OCI-LY3 (cell line): ENCODE measurements around the gene TRPM5.

Experiments used
- H2AFZ ChIP-seq: fragments of 200-600, 300-600 bp; shearing (Covaris generic); 2 replicates; pipeline ENCODE4 v1.6.0; 2014; ENCODE audit warnings: antibody characterized with exemption, low read depth, low read length
- H3K27ac ChIP-seq: fragments of 200-600, 300-600 bp; sonication (generic); 2 replicates; pipeline ENCODE4 v1.5.1; 2014; ENCODE audit warnings: mild to moderate bottlenecking, low read length, moderate library complexity, mixed read lengths
- H3K27me3 ChIP-seq: fragments of 200-600, 300-600 bp; sonication (generic); 2 replicates; pipeline ENCODE4 v1.6.1; 2014; ENCODE audit warnings: low read depth, low read length, mixed read lengths
- H3K36me3 ChIP-seq: fragments of 200-600, 300-600 bp; sonication (generic); replicated peaks from 2 replicates; pipeline ENCODE3; 2014; ENCODE audit warnings: low read depth, low read length, mixed read lengths
- H3K4me1 ChIP-seq: fragments of 300-600, 200-600 bp; sonication (generic); 2 replicates; pipeline ENCODE4 v1.6.1; 2014; ENCODE audit warnings: low read length, mixed read lengths
- H3K4me2 ChIP-seq: fragments of 200-600, 300-600 bp; sonication (generic); 2 replicates; pipeline ENCODE4 v1.6.1; 2014; ENCODE audit warnings: low read length, mixed read lengths
- H3K4me3 ChIP-seq: fragments of 300-600, 200-600 bp; sonication (generic); 2 replicates; pipeline ENCODE4 v1.5.1; 2014; ENCODE audit warnings: antibody characterized with exemption, mild to moderate bottlenecking, low read length, moderate library complexity
- H3K79me2 ChIP-seq: fragments of 300-600, 200-600 bp; shearing (Covaris generic); 2 replicates; pipeline ENCODE4 v1.6.1; 2014; ENCODE audit warnings: mild to moderate bottlenecking, low read length, mixed read lengths
- H3K9ac ChIP-seq: fragments of 300-600, 200-600 bp; shearing (Covaris generic); 2 replicates; pipeline ENCODE4 v1.6.0; 2014; ENCODE audit warnings: mild to moderate bottlenecking, low read length, moderate library complexity
- H3K9me3 ChIP-seq: fragments of 200-600, 300-600 bp; shearing (Covaris generic); 2 replicates; pipeline ENCODE4 v1.6.1; 2014; ENCODE audit warnings: low read length, mixed read lengths; ENCODE audit not compliant: insufficient read depth
- H4K20me1 ChIP-seq: fragments of 200-600, 300-600 bp; sonication (generic); 2 replicates; pipeline ENCODE4 v1.6.1; 2016; ENCODE audit warnings: low read length, mixed read lengths; ENCODE audit not compliant: insufficient read depth
- EZH2phosphoT487 ChIP-seq: fragments of 200-600 bp; shearing (Covaris generic); IDR thresholded peaks from 2 replicates; pipeline ENCODE4 v1.6.1; 2018; ENCODE audit warnings: antibody characterized with exemption, mixed run types, low read depth
- TF ChIP-seq, protein P1 (sequence below): fragments of 200-600, 300-600 bp; sonication (generic); IDR thresholded peaks from 2 replicates; pipeline ENCODE4 v1.5.1; 2014; ENCODE audit warnings: antibody characterized with exemption, low read length, low read depth

The TRPM5 gene

DNA sequence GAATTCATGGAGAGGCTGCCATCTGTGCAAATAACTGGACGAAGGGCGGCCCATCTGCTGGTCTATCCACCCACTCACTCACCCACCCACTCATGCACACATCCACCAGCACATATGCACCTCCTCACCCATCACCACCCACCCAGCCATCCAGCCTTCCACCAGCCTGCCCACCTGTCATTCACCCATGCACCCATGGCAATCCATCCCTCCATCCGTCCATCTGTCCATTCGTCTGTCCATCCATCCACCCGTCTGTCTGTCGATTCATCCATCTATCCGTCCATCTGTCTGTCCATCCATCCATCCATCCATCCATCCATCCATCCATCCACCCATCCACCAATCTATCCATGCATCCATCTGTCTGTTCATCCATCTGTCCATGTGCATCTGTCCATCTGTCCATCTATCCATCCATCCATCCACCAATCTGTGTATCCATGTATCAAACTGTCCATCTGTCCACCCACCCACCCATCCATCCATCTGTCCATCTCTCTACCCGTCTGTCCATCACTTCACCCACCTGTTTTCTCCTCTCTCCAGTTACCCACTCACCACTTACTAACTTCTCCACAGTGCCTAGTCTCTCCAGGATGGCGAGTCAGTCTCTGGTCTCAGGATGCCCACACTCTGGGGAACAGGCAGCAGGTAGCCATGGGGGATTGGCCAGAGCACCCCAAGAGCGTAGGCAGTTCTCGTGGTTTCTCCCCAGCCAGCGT, 8.9 kb downstream of the TRPM5 start:
- no peaks in the 10 kb centered on the region for H3K4me1 ChIP-seq
- H3K4me2 ChIP-seq = no peak overlapping the region
- no peak overlapping the region for H3K27ac ChIP-seq
- no peaks in the 10 kb centered on the region for H3K79me2 ChIP-seq
- TF ChIP-seq, protein P1, sequence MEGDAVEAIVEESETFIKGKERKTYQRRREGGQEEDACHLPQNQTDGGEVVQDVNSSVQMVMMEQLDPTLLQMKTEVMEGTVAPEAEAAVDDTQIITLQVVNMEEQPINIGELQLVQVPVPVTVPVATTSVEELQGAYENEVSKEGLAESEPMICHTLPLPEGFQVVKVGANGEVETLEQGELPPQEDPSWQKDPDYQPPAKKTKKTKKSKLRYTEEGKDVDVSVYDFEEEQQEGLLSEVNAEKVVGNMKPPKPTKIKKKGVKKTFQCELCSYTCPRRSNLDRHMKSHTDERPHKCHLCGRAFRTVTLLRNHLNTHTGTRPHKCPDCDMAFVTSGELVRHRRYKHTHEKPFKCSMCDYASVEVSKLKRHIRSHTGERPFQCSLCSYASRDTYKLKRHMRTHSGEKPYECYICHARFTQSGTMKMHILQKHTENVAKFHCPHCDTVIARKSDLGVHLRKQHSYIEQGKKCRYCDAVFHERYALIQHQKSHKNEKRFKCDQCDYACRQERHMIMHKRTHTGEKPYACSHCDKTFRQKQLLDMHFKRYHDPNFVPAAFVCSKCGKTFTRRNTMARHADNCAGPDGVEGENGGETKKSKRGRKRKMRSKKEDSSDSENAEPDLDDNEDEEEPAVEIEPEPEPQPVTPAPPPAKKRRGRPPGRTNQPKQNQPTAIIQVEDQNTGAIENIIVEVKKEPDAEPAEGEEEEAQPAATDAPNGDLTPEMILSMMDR = no peak
- no peak for TF ChIP-seq EZH2phosphoT487
- no peaks in the 10 kb centered on the region for H3K27me3 ChIP-seq
- H4K20me1 ChIP-seq = no peaks in the 10 kb centered on the region
- no peak overlapping the region for H3K9ac ChIP-seq
- no peak overlapping the region for H3K4me3 ChIP-seq
- H3K9me3 ChIP-seq = no peaks in the 10 kb centered on the region
- no peaks in the 10 kb centered on the region for H3K36me3 ChIP-seq
- H2AFZ ChIP-seq = no peak overlapping the region

DNA sequence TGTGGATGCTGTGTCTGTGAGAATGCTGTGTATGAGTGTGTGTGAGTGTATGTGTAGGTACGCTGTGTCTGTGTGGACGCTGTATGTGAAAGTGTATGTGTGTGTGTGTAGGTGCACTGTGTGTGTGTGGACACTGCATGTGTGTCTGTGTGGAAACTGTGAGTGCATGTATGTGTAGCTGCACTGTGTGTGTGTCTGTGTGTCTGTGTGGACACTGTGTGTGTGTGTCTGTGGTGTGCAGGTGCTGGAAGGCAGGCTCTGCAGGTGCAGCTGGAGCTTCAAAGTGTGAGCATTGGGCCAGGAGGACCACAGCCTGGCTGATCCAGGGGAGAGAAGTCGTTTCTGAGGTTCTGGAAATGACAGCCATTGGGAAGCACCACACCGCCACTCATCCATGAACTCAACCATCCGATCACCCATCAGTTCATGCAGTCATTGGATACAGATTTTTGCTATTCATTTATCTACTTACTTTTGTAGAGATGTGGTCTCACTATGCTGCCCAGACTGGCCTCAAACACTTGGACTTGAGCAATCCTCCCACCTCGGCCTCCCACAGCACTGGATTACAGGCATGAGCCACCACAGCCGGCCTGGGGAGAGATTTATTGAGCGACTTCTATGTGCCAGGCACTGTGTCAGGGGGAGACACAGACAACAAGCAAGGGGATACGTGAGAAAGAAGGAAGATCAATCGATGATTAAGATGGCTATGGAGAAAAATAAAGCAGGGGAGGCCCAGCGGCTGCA, 9.6 kb downstream of the TRPM5 start:
- no peak overlapping the region for H3K4me2 ChIP-seq
- H3K79me2 ChIP-seq = no peaks in the 10 kb centered on the region

DNA sequence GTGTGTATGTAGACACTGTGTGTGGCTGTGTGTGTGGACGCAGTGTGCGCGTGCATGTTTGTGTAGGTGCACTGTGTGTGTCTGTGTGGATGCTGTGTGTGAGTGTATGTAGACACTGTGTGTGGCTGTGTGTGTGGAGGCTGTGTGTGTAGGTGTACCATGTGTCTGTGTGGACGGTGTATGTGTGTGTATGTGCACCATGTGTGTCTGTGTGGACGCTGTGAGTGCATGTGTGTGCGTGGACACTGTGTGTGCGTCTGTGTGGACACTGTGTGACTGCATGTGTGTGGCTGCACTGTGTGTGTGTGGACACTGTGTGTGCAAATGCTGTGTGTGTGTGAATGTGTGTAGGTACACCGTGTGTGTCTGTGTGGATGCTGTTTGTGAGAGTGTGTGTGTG, 10.3 kb downstream of the TRPM5 start:
- no peaks in the 10 kb centered on the region for H3K9me3 ChIP-seq
- no peak overlapping the region for H3K9ac ChIP-seq
- no peaks in the 10 kb centered on the region for H3K4me1 ChIP-seq
- H3K4me3 ChIP-seq = no peak overlapping the region
- no peak overlapping the region for H2AFZ ChIP-seq
- TF ChIP-seq, protein P1 = no peak
- no peak for TF ChIP-seq EZH2phosphoT487
- H3K36me3 ChIP-seq = no peaks in the 10 kb centered on the region
- no peaks in the 10 kb centered on the region for H3K79me2 ChIP-seq
- H4K20me1 ChIP-seq = no peaks in the 10 kb centered on the region
- no peaks in the 10 kb centered on the region for H3K27me3 ChIP-seq
- no peak overlapping the region for H3K27ac ChIP-seq
- H3K4me2 ChIP-seq = no peak overlapping the region

More for the DNA sequence above, 9.6 kb downstream of the TRPM5 start:
- no peaks in the 10 kb centered on the region for H3K9me3 ChIP-seq
- no peak overlapping the region for H2AFZ ChIP-seq
- H3K4me1 ChIP-seq = no peaks in the 10 kb centered on the region
- H3K27me3 ChIP-seq = no peaks in the 10 kb centered on the region
- H3K9ac ChIP-seq = no peak overlapping the region
- no peaks in the 10 kb centered on the region for H4K20me1 ChIP-seq
- H3K27ac ChIP-seq = no peak overlapping the region
- H3K4me3 ChIP-seq = no peak overlapping the region
- TF ChIP-seq, protein P1 = no peak
- H3K36me3 ChIP-seq = no peaks in the 10 kb centered on the region

DNA sequence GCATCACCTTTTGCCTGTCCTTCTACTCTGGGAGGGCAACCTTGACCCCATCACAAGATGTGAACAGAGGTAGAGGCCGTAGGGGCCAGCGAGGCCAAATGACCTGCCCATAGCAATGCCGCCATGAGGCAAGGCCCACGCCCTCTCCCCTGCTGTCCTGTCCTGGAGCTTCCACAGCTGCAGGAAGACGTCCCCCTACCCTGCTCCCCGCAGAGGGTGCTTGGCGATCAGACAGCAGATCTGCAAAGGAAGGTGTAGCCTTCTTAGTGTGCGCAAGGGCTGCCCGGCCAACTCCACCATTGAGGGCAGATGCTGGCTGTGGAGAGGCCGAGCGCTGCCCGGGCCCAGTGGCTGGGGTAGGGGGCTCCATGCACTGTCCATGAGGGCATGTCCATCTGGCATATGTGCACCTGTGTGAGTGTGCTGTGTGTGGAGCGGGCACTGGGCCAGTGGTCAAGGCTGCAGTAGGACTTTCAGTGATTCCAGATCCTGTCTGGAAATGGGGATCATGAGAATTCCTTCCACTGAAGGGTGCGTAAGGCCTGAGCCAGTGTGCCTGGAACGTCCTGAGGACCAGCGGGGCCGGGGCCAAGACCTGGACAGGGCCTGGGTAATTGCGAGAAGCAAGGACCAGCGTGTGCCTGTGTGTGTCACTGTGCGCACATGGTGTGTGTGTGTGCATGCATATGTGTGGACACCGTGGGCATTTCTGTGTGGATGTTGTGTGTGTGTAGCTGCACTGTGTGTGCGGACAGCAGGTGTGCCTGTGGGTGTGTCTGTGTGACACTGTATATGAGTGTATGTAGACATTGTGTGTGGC, 11.0 kb downstream of the TRPM5 start:
- no peaks in the 10 kb centered on the region for H3K36me3 ChIP-seq
- H2AFZ ChIP-seq = no peak overlapping the region
- H3K27me3 ChIP-seq = no peaks in the 10 kb centered on the region
- H3K9ac ChIP-seq = no peak overlapping the region
- H3K4me2 ChIP-seq = no peak overlapping the region
- H3K4me1 ChIP-seq = no peaks in the 10 kb centered on the region
- no peak for TF ChIP-seq EZH2phosphoT487
- TF ChIP-seq, protein P1 = no peak
- no peak overlapping the region for H3K4me3 ChIP-seq
- H4K20me1 ChIP-seq = no peaks in the 10 kb centered on the region
- H3K27ac ChIP-seq = no peak overlapping the region
- H3K79me2 ChIP-seq = no peaks in the 10 kb centered on the region
- H3K9me3 ChIP-seq = no peaks in the 10 kb centered on the region
